NOMO-1 treated with DMSO at 0.1 percent for 48 hours (cell line): ENCODE results near the gene FBXW11.

ENCODE experiments used
- DNase-seq: peaks from one replicate; lab custom pipeline; 2025; ENCODE audit not compliant: unreplicated experiment; lab: John Stamatoyannopoulos, UW

FBXW11 gene

GRCh38 chr5:171813813-171814490 lies 192.5 kb downstream of the FBXW11 start:
- DNase-seq, result no peak

GRCh38 chr5:171813270-171813669 lies 193.2 kb downstream of the FBXW11 start:
- DNase-seq, result no peak
